SHP77 treated with DMSO at 0.1 percent for 48 hours (cell line): Measurements from ENCODE around the gene RHD.
"Not testable (repeated sequence)": the region's sequence is repeated elsewhere in the genome, so short reads cannot be mapped to it uniquely, and the experiment has no call there.

ENCODE experiments used
- DNase-seq: peaks from one replicate; lab custom pipeline; 2025; lab: John Stamatoyannopoulos, UW

Gene RHD

DNA sequence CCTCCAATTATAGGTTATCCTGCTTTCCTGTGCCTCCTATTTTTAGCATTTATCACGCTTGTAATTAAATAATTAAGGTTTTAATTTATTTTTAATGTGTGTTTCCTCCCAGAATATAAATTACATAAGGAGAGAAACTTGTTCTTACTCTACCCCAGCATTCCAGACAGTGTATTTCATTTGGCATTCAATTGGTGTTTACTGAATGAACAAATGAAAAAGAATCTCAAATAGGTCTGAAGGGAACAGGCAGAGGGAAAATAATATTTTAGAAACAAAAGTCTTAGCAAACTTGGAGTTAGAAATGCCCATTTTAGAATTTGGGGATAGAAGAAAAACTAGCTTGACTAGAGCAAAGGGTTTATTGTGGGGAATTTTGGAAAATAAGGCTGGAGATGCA lies 15.1 kb upstream of the RHD start:
- DNase-seq, result no peak

- not testable (repeated sequence) for DNase-seq
These were observed 12.5 kb upstream of the RHD start for GRCh38 chr1:25259813-25260212.

DNA sequence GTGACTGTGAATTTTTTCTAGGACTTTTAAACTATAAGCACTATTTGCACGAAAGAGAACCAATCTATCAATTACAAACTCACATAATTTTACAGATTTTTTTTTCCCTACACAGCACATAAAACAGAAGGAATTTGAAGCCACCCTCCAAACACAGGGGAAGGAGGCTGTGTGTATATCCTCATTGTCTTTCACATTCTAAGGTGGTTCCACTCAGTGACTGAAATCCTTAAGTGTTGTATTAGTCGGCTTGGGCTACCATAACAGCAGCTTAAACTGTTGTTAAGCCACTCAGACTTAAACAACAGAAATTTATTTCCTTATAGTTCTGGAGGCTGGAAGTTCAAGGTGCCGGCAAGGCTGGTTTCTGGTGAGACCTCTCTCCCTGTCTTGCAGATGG lies 12.0 kb upstream of the RHD start:
- DNase-seq, result not testable (repeated sequence)

DNA sequence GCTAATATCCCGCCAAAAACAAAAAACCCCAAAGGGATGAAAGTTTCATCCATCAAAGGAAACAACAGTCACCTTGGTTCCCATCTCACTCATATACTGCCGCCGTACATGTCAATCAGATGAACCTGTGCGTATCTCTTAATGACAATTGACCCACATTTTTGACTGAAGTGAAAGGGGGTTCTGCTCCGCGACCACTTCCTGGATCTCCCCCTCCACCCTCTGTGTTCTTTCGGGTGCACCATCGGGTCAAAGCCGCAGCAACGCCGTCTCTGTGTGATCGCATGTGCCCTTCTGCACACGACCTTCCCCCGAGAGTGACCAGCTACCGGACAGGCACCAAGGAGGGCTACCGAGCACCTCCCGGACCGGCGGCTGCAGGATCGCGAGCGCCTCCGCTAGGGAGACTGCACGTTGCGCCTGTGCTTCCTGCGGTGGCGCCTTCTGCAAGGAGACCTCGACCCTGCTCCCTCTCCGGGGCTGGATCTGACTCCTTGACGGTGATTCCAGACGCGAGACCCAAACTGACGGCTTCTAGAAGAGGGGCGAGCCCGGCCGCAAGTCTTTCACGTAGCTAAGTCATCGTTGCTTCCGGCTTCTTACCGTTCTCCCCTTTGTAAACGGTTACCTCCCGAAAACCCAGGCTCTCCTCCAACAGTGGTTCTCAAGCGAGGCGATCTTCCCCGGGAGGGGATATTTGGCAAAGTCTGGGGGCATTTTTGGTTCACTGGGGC lies 5.6 kb upstream of the RHD start:
- not testable (repeated sequence) for DNase-seq

DNA sequence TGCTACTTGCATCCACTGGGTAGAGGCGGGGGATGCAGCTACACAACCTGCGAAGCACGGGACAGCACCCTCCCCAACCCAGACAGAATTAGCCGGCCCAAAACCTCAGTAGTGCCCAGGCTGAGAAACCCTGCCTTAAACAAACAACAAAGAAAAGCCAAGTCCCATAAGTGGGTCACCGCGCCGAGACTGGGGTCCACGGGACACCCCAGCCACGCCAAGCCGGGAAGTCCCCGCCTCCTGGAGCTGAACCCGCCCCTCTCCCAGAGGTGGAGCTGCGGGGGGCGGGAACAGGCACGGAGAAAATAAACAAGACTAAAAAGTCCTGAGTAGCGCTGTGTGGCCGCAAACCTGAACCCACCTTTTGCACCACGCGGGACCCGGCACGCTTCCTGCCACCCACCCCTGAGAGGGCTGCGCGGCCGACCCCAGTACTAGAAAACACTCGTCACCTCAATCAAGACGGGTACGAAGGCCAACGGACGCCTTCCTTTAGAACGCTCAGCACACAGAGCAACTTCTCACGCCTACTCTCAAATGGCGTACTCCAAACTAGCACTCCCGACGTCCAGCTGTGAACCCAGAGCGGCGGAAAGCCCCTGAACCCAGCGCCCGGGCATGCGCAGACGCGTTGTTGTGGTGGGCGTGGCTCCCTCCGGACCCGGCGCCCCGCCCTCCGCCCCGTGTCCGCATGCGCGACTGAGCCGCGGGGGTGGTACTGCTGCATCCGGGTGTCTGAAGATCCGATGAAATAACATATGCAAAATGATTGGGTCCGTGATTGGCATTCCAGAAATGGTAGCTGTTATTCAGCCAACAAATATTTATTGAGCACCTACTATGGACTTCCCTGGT lies 4.8 kb upstream of the RHD start:
- not testable (repeated sequence) for DNase-seq

DNA sequence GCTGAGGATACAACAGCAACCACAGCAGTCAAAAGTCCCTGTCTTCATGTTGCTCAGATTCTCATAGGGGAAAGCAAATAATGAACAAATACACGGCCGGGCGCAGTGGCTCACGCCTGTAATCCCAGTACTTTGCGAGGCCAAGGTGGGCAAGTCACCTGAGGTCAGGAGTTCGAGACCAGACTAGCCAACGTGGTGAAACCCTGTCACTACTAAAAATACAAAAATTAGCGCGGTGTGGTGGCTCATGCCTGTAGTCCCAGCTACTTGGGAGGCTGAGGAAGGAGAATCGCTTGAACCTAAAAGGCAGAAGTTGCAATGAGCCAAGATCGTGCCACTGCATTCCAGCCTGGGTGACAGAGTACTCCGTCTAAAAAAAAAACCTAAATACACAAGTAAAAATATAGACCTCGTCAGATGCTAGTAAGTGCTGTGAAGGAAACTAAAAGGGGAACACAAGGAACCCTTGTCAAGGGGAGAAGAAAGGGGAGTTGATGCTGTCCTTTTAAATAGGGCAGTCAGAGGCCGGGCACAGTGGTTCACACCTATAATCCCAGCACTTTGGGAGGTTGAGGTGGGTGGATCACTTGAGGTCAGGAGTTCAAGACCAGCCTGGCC lies 4.1 kb upstream of the RHD start:
- DNase-seq, result not testable (repeated sequence)

DNA sequence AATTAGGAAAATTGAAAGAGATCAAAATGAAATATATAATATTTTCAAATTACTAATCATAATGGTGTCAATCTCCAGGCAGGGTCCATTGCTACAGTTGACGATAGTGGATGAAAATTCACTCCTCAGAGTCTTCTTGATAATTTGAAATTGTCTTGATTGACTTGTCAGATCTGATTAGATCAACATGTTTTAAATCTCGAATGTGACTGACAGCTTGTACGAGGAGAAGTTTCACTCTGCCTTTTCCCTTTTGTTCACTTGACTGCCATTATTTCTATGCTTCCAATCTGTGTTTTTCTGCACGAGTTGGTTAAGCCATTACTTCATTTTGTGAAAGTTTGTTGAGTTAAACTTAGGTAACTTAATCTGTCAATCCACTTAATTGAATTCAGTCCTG lies 3.3 kb downstream of the RHD start:
- not testable (repeated sequence) for DNase-seq

DNA sequence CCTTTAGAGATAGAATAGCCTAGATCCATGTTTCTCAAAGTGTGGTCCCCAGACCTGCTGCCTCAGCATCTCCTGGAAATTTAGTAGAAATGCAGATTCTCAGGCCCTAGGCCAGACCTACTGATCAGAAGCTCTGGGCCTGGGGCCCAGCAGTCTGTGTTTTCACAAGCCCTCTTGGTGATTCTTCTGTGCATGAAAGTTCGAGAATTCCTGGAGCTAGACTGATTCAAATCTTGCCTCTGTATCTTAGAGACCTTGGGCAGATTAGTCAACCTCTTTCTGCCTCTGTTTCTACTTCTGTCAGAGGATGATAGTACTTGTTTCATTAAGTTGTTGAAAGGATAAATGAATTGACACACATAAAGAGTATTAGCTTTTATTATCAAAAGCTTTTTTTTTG lies 5.0 kb downstream of the RHD start:
- not testable (repeated sequence) for DNase-seq

DNA sequence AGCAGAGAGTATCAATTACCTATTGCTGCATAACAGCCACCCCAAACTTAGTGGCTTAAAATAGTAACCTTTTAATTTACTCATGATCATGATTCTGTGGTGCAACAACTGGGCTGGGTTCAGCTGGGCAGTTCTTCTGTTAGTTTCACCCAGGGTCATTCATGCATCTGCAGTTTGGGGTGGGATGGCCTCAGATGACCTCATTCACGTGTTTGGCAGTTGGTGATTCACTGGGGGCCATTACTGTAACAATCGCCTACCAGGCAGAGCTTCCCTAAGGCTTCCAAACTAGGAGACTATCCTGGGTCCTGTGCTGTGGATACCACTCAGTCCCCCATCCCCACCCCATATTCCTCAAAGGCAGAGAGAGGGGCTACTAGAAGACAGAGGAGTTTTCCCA lies 6.0 kb downstream of the RHD start:
- DNase-seq, result not testable (repeated sequence)

DNA sequence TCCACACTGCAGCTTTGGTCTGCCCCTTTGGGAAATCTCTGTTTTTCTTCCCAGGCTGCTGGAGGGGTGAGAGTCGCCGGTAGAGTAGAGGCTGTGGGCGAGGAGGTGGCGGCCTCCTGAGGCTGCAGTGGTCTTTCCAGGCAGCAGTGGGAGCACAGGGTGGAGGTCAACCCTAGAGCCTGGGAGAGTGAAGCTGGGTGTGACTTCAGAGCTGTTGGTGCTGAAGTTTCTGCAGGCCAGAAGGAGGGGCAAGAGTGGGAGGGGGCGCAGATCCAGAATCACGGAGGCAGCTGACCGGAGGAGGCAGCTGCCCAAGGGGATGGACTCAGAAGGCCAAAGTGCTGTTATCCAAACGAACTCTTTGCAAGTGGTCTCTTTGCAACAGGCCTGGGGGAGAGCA lies 6.5 kb downstream of the RHD start:
- DNase-seq, result not testable (repeated sequence)

GRCh38 chr1:25279693-25280111 lies 7.4 kb downstream of the RHD start:
- DNase-seq, result not testable (repeated sequence)

DNA sequence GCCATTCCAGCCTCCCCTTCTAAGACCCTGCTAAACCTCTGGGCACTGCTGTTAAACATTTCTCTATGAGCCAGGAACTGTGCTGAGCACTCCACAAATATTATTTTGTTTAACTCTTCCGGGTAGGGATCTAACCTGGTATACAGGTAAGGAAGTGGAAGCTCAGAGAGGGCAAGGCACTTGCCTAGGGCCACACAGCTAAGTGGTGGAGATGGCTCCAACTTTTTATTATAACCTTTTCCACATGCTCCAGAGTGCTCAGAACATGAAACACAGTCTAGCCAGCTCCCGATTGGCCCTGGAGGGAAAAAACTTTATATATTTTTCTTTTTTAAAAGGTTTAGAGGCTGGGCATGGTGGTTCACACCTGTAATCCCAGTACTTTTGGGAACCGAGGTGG lies 13.6 kb downstream of the RHD start:
- DNase-seq, result not testable (repeated sequence)

DNA sequence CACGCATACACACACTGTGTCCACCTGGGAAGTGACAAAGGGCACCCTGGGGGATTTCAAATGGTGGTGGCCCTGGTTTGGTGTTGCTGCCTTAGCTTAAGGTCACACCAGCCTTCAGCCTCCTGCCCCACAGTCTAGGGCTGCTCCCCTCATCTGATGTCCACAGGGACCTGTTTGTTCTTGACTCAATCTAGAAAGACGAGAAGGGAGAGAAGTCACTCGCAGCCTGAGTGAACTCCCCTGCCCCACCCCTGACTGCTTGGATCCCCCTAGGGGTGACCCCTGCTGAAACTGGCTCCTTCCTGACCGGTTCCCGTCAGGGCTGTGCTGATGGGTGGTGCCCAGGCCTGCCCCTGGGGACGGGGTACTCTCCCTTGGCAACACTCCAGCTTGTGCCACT lies 14.9 kb downstream of the RHD start:
- not testable (repeated sequence) for DNase-seq

DNA sequence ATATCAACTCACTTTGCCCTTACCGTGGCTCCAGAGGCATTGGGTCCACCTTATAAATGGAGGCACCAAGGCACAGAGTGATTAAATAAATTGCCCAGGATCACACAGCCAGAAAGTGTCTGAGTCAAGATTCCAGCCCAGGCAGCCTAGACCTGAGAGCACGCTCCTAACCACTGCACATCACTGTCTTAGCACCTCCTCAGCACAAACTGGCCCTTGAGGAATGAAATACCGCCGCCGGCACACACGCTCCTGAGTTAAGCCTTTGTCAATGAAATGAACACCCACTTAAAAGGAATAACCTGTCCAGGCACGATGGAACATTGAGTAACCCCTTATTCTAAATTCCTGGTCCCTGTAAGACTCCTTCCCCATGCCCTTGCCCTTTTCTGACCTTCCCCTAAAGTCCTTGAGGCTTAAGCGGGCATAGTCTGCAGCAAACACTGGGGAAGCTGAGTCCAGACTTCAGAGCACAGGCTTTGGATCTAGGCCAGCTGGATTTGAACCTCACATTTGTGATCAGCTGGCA lies 16.3 kb downstream of the RHD start:
- not testable (repeated sequence) for DNase-seq

DNA sequence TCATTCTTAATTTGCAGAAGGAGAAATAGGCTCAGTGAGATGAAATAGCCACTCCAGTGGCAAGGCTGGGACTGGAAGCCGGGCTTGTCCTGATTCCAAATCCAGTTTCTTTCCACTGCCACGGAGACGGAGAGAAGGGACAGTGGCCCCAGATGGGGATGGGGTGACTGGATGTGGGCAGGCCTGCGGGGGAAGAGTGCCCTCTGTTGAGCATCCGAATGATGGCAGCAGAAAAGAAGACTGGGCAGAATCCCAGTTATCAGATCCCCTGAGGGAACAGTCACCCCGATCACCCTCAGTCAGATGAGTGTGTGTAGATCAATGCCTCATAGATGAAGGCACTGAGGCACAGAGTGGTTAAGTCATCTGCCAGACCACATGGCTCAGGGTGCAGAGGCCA lies 17.7 kb downstream of the RHD start:
- not testable (repeated sequence) for DNase-seq

GRCh38 chr1:25293426-25293825 lies 21.1 kb downstream of the RHD start:
- DNase-seq, result not testable (repeated sequence)

GRCh38 chr1:25294889-25295826 lies 22.8 kb downstream of the RHD start:
- DNase-seq, result not testable (repeated sequence)

DNA sequence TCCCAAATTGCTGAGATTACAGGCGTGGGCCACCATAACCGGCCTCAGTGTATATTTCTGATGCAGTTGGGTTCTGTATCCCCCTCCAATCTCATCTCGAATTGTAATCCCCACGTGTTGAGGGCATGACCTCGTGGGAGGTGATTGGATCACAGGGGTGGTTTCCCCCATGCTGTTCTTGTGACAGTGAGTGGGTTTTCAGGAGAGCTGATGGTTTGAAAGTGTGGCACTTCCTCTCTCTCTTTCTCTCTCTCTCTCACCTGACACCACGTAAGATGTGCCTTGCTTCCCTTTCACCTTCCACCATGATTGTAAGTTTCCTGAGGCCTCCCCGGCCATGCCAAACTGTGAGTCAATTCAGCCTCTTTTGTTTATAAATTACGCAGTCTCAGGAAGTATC lies 24.2 kb downstream of the RHD start:
- DNase-seq, result not testable (repeated sequence)

DNA sequence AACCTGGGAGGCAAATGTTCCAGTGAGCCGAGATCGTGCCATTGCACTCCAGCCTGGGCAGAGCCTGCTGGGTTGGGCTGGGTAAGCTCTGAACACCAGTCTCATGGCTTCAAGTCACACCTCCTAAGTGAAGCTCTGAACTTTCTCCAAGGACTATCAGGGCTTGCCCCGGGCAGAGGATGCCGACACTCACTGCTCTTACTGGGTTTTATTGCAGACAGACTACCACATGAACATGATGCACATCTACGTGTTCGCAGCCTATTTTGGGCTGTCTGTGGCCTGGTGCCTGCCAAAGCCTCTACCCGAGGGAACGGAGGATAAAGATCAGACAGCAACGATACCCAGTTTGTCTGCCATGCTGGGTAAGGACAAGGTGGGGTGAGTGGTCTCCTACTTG lies 28.4 kb downstream of the RHD start:
- DNase-seq, result not testable (repeated sequence)

GRCh38 chr1:25302330-25302729 lies 30.0 kb downstream of the RHD start:
- not testable (repeated sequence) for DNase-seq

DNA sequence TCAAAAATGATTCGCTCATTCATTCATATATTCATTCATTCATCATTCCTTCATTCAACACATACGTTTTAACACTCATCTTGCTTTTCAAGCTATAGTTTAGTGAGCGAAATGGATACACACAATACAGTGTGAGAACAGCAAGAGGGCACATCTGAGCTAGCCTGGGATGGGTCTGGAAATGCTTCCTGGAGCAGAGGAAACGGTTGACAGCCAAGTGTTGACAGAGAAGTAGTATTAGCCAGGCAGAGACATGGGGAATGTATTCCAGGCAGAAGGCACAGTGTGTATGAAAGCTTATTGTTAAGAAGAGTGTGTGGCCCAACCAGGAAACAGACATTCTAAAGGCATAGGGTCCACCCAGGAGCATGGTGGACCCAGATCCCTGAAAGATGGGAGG lies 32.6 kb downstream of the RHD start:
- not testable (repeated sequence) for DNase-seq
